ENCODE results near the gene CHID1.

CHID1 gene

DNA sequence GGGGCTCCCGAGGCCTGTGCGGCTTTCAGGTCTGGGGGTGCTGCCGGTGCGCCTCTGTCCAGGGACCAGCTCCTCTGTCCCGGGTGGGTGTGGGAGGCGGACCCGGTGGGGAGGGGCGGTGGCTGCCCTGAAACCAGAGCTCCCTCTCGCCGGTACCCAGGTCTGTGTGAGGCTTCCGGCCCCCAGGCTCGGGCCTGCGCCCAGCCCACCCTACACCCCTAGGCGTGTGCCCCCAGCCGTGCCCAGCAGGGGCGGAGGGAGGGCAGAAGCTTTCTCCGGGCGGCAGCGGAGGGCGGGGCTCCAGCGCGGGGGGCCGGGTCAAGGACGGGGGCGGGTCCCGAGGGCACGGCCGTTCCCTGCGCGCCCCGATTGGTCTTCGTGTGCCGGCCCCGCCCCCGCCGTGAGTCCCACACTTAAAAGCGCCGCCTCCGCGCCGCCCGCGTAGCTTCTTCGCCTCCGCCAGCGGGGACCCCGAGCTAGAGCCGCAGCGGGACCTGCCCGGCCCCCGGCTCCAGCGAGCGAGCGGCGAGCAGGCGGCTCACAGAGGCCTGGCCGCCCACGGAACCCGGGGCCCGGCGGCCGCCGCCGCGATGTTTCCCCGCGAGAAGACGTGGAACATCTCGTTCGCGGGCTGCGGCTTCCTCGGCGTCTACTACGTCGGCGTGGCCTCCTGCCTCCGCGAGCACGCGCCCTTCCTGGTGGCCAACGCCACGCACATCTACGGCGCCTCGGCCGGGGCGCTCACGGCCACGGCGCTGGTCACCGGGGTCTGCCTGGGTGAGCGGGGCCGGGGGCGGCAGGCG is 91.3 kb downstream of the CHID1 start:
- peak; percentile 64 for DNase-seq

DNA sequence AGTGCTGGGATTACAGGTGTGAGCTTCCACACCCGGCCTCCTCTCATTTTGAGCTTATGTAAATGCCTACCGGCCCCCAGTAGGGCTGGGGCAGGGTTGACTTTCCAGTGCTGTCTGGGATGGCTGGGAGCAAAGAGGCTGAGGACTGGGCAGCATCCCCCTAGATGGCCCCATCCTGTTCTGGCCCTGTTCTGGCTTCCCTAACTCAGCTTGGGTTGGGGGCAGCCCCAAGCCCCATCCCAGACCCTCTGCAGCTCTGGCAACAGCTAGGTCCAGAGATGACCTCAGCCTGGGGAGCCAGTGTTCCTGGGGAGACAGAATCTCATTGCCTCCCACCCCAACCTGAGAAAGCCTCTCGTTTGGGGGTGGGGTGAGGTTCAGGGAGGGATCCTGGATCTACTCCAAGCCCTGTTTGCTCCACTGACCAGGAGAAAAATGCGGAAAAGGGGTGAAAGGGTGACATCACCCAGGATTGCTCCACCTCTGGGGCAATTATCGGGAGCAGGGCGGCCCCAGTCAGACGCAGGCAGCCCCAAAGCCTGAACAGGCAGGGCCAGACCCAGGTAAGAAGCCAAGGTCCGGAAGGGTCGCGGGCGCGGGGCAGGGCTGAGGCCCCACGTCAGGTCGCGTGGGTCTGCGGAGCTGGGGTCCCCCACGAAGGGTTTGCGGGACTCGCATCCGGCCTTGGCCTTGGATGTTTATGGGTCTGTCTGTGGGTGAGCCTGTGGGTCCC is 92.0 kb downstream of the CHID1 start, which contains the start of gene PNPLA2:
TSS of gene PNPLA2 (plus strand) at position 519 of the 733 bp plus-strand sequence. CDS start 805 bp downstream, outside the sequence.
- DNase-seq, result no peak
